Panc1 (cell line): Measurements from ENCODE around the gene SARDH.

ENCODE experiments used
- CTCF ChIP-seq: fragments of 450-650 bp; IDR thresholded peaks from 2 replicates; pipeline ENCODE4 v1.5.1; 2017; ENCODE audit warnings: mild to moderate bottlenecking
- POLR2AphosphoS5 ChIP-seq: IDR thresholded peaks from 2 replicates; pipeline ENCODE4 v1.6.1; 2012; ENCODE audit warnings: mild to moderate bottlenecking, low read depth, low read length, moderate library complexity
- SIN3A ChIP-seq: IDR thresholded peaks from 2 replicates; pipeline ENCODE4 v1.6.1; 2012; ENCODE audit warnings: low read depth, mild to moderate bottlenecking, low read length, moderate library complexity, borderline replicate concordance; ENCODE audit not compliant: insufficient read depth
- TF ChIP-seq, protein P1 (sequence below), 2 experiments: IDR thresholded peaks; 2 replicates each; pipeline ENCODE4 v1.6.1; 2011 to 2012; ENCODE audit warnings: low read depth in 2 of 2, control low read depth in 1 of 2, low read length in 1 of 2, mild to moderate bottlenecking in 1 of 2, moderate library complexity in 1 of 2; ENCODE audit not compliant: insufficient read depth in 1 of 2

DNA sequence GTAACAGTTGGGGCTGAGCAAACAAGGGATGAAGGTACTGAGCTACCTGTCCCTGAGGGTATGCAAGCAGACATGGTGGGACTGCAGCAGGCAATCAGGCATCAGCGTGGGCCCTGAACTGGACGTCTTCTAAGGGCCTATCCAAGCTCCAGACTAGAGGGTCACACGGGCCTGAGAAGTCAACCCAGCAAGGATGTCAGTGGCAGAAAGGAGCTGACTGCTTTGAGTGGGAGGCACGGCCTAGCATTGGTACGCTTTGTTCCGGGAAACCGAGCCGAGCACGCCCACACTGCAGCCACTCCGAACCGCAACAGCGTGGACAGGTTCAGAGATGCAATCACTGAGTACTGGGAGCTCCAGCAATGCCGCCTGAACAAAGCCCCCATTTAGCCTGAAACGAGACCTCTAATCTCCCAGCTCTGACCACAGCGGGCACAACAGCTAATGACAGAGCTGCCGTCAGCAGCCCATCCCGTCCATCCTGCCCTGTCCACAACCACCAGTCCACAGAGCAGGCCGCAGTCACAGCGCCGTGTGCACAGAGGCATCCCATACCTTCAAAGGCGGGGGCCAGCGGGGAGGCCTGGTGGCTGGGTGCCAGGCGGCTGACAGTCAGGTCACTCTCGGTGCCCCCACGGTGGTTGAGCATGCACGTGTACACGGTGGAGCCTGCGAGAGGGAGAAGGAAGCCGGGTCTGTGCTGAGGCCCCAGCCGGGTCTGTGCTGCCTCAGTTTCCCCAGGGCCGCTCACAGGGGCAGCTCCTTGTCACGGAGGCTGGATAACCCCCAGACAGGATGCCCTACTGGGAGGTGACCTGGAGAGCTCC is 44.2 kb downstream of the SARDH start:
- TF ChIP-seq CTCF (no peak), SIN3A (no peak), POLR2AphosphoS5 (no peak)
- TF ChIP-seq, protein P1, sequence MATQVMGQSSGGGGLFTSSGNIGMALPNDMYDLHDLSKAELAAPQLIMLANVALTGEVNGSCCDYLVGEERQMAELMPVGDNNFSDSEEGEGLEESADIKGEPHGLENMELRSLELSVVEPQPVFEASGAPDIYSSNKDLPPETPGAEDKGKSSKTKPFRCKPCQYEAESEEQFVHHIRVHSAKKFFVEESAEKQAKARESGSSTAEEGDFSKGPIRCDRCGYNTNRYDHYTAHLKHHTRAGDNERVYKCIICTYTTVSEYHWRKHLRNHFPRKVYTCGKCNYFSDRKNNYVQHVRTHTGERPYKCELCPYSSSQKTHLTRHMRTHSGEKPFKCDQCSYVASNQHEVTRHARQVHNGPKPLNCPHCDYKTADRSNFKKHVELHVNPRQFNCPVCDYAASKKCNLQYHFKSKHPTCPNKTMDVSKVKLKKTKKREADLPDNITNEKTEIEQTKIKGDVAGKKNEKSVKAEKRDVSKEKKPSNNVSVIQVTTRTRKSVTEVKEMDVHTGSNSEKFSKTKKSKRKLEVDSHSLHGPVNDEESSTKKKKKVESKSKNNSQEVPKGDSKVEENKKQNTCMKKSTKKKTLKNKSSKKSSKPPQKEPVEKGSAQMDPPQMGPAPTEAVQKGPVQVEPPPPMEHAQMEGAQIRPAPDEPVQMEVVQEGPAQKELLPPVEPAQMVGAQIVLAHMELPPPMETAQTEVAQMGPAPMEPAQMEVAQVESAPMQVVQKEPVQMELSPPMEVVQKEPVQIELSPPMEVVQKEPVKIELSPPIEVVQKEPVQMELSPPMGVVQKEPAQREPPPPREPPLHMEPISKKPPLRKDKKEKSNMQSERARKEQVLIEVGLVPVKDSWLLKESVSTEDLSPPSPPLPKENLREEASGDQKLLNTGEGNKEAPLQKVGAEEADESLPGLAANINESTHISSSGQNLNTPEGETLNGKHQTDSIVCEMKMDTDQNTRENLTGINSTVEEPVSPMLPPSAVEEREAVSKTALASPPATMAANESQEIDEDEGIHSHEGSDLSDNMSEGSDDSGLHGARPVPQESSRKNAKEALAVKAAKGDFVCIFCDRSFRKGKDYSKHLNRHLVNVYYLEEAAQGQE (IDR thresholded peaks at IDR 0.05; ENCODE audit: insufficient read depth in 1 of 2, low read depth in 2 of 2, low read length in 1 of 2), result no peak
